Measurements from ENCODE around the gene TNIK. TPM values are rescaled to one million over a fixed set of nuclear protein-coding genes. Genes with fewer than 3 reads are reported as not detected.

Gene TNIK
- total and polyA plus RNA-seq, 2 of the 4 experiments (the other 2 are of a cell fraction), result 3.4 to 6.3 TPM

DNA sequence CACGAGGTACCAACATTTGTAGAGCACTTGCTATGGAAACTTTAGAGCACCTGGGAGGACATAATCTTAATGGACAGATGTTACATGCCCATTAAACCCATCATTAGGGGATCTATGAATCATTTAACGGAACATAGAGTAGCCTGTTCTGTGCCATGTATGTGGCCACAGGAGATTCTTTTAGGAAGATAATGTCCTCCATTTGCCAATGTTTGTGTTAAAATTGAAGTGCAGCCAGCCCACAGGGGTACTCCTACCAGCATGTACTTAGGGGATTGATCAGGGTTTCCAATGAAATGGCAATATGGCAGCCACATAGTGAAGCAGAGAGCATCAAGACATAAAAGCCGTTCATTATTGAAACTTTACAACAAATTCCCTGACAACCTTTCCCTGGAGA lies 70.7 kb downstream of the TNIK start:
- ATAC-seq (ENCODE audit: low read depth) (no peak), DNase-seq (no peak)
- Histone ChIP-seq H3K4me3 (ENCODE audit: insufficient read depth, low read depth, low read length) (no peak overlapping the region), H4K8ac (ENCODE audit: low read depth in 2 of 2, low read length in 2 of 2) (no peak overlapping the region), H3K23ac (ENCODE audit: low read depth, low read length) (no peak overlapping the region), H3K36me3 (ENCODE audit: control insufficient read depth, insufficient read depth, low read length) (no peaks in the 10 kb centered on the region), H4K91ac (ENCODE audit: insufficient read depth, low read depth, low read length) (no peak overlapping the region), H2BK120ac (ENCODE audit: low read depth, low read length) (no peak overlapping the region), H3K27ac (ENCODE audit: insufficient read depth, low read length) (no peak overlapping the region), H2BK20ac (ENCODE audit: low read depth, low read length) (no peak overlapping the region), H3K14ac (replicated peaks; ENCODE audit: low read depth, low read length) (no peak overlapping the region), H3K9me1 (ENCODE audit: insufficient read depth, low read length) (peaks cover 9% of the 10 kb centered on the region), H3K4me2 (ENCODE audit: low read depth, low read length) (no peak overlapping the region), H2AK5ac (ENCODE audit: low read depth, low read length) (no peak overlapping the region), H3K4me1 (ENCODE audit: control insufficient read depth, insufficient read depth, low read length) (peaks cover 7% of the 10 kb centered on the region), H3K9ac (ENCODE audit: low read depth, low read length) (no peak overlapping the region), H4K20me1 (ENCODE audit: insufficient read depth, low read length) (no peaks in the 10 kb centered on the region), H3K79me1 (ENCODE audit: low read depth in 1 of 2, low read length in 2 of 2) (peaks cover 0 to 4% of the 10 kb centered on the region in 2 experiments; a peak in 1 of 4 replicates), H2BK15ac (ENCODE audit: low read depth, low read length) (no peak overlapping the region), H2BK5ac (ENCODE audit: low read depth, low read length, poor library complexity, severe bottlenecking) (no peak overlapping the region), H3K27me3 (ENCODE audit: control insufficient read depth, insufficient read depth, low read length) (no peaks in the 10 kb centered on the region), H3K18ac (ENCODE audit: low read depth, low read length) (no peak overlapping the region), H4K5ac (ENCODE audit: low read depth, low read length) (no peak overlapping the region), H2AFZ (replicated peaks; ENCODE audit: low read length, poor library complexity) (no peak overlapping the region), H2AK9ac (replicated peaks; ENCODE audit: low read depth, low read length, poor library complexity) (no peak overlapping the region), H3K9me3 (ENCODE audit: control insufficient read depth, insufficient read depth, low read length) (no peaks in the 10 kb centered on the region), H3K4ac (ENCODE audit: low read depth, low read length) (no peak overlapping the region), H3K56ac (ENCODE audit: extremely low read depth, insufficient read depth, low read length) (no peak overlapping the region)
- in situ Hi-C loops (cut with MboI; ENCODE audit: low sequenced_read_pairs) (no loop called here), intact Hi-C loops (cut with micrococcal nuclease) (no loop called here), dilution Hi-C loops (cut with HindIII; ENCODE audit: low sequenced_read_pairs, unreplicated experiment) (no loop called here)
- CTCF ChIA-PET, result interaction anchor here (0.6 kb wide), 1 partner anchor 146 kb away, joined by 6 read pairs; no protein-coding TSS in a partner anchor
- BruUV-seq (replicated peaks), result no TSS peak
- POLR2A ChIA-PET (ENCODE audit: unreplicated experiment), result no interaction called here
- WGBS, 2 experiments (ENCODE audit: extremely low coverage in 2 of 2, insufficient read length in 1 of 2), result 0% methylated on average over 1 of the region's 3 CpGs; no CpG with 5 or more reads in 1 of the 2 experiments
- TF ChIP-seq MXI1 (IDR thresholded peaks at IDR 0.05; ENCODE audit: borderline replicate concordance, low read depth, low read length) (no peak), NFE2L2 (IDR thresholded peaks at IDR 0.05; ENCODE audit: low read depth, low read length) (no peak), CEBPB (IDR thresholded peaks at IDR 0.05; ENCODE audit: low read depth, low read length) (no peak), USF2 (IDR thresholded peaks at IDR 0.05; ENCODE audit: low read depth, low read length) (no peak), BHLHE40 (IDR thresholded peaks at IDR 0.05; ENCODE audit: low read depth, low read length) (no peak), RFX5 (IDR thresholded peaks at IDR 0.05; ENCODE audit: low read depth, low read length) (no peak), MAZ (IDR thresholded peaks at IDR 0.05; ENCODE audit: borderline replicate concordance, low read depth, low read length) (no peak), FOS (IDR thresholded peaks at IDR 0.05; ENCODE audit: low read depth, low read length) (no peak), RCOR1 (IDR thresholded peaks at IDR 0.05; ENCODE audit: insufficient replicate concordance, low read length) (no peak), SMC3 (IDR thresholded peaks at IDR 0.05; ENCODE audit: low read depth, low read length) (no peak), CTCF (conservative IDR thresholded peaks at IDR 0.05; ENCODE audit: low read depth, low read length) (no peak), POLR2A (IDR thresholded peaks at IDR 0.05; ENCODE audit: low read depth, low read length) (no peak), MAFK (IDR thresholded peaks at IDR 0.05; ENCODE audit: low read depth, low read length) (no peak), CHD1 (IDR thresholded peaks at IDR 0.05; ENCODE audit: low read depth, low read length) (no peak), RAD21 (IDR thresholded peaks at IDR 0.05; ENCODE audit: low read length) (no peak)
- TF ChIP-seq, protein P1, sequence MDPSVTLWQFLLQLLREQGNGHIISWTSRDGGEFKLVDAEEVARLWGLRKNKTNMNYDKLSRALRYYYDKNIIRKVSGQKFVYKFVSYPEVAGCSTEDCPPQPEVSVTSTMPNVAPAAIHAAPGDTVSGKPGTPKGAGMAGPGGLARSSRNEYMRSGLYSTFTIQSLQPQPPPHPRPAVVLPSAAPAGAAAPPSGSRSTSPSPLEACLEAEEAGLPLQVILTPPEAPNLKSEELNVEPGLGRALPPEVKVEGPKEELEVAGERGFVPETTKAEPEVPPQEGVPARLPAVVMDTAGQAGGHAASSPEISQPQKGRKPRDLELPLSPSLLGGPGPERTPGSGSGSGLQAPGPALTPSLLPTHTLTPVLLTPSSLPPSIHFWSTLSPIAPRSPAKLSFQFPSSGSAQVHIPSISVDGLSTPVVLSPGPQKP (IDR thresholded peaks at IDR 0.05; ENCODE audit: borderline replicate concordance, low read depth, low read length), result no peak

Data from IMR-90 (cell line).